Bronchial epithelial cell (primary cell): Measurements from ENCODE around the gene IFNG. TPM values are rescaled to one million over a fixed set of nuclear protein-coding genes. Genes with fewer than 3 reads are reported as not detected.

Source experiments
- DNase-seq: peaks from one replicate; pipeline ENCODE4 v3.0.0-alpha.2; 2010; ENCODE audit warnings: low read depth
- FAIRE-seq: peaks from 2 replicates; lab custom pipeline; 2011; peaks lifted over from hg19 to GRCh38; lab: Jason Lieb, UNC
- H3K27me3 ChIP-seq: 2 replicates; pipeline ENCODE4 v1.5.1; 2011; ENCODE audit warnings: low read length; ENCODE audit not compliant: control insufficient read depth, insufficient read depth
- H3K36me3 ChIP-seq: 2 replicates; pipeline ENCODE4 v1.5.1; 2011; ENCODE audit warnings: low read length; ENCODE audit not compliant: control insufficient read depth, insufficient read depth
- H3K4me3 ChIP-seq: 2 replicates; pipeline ENCODE4 v1.5.1; 2011; ENCODE audit warnings: mild to moderate bottlenecking, low read depth, low read length, control low read depth
- total RNA-seq: library from RNA; depleted of rRNA; stranded (reverse); fragments of >200 nt; gene quantifications from 2 replicates; pipeline ENCODE4 v1.2.1, GENCODE V29; 2014
- TF ChIP-seq, protein P1 (sequence below): IDR thresholded peaks from 2 replicates; pipeline ENCODE4 v1.5.1; 2011; ENCODE audit warnings: mild to moderate bottlenecking, moderate library complexity, low read length, control low read depth, inconsistent platforms; ENCODE audit not compliant: insufficient read depth, severe bottlenecking

Gene IFNG
- total RNA-seq, 1 donor from 2014 or later: not detected

DNA sequence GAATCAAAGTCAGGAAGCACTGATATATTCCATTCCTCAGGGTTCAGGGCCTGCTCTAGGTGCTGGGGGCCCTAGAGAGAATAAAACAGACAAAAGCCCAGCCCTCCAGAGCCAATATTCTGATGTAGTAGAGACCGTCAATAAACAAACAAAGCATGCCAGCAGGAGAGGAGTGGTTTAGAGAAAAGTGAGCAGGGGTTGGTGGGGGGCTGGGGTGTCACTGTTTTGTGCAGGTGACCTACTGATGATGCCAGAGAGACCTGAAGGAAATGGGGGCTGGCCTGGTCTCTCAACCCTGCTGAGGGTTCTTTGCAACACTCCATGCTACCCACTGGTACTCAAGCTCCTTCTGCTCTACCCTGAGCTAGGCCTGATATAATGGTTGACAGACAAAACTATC lies 39.6 kb upstream of the IFNG start:
- peaks cover 4% of the 10 kb centered on the region for H3K27me3 ChIP-seq

DNA sequence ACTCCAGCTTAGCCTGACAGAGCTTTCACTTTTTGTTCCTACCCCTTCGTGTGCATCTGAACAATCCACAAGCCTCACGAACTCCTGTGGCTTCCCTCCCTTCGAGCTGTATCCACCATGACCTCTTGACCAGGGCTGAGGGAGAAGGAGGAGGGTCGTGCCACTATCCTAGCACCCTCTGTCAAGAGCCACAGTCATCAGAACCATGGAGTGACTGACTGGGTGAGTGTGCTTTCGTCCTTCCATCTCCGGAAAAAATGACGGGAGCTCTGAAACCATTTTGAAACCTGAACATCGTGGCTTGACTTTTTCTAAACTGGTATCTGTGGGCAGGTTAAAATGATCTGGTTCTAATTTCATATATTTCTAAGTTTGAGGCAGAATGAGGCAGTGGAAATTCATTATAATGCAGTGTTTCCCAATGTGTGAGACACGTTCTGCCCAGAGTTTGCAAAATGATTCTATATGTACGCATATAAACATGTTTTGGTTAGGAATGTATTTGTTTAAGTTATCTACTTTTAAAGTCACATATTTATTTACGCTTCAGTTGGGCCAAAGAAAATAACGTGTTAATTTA lies 39.1 kb upstream of the IFNG start:
- no peaks in the 10 kb centered on the region for H3K36me3 ChIP-seq
- H3K27me3 ChIP-seq: peaks cover 4% of the 10 kb centered on the region
- DNase-seq (no peak), FAIRE-seq (no peak)
- H3K4me3 ChIP-seq: no peak overlapping the region
- TF ChIP-seq, protein P1, sequence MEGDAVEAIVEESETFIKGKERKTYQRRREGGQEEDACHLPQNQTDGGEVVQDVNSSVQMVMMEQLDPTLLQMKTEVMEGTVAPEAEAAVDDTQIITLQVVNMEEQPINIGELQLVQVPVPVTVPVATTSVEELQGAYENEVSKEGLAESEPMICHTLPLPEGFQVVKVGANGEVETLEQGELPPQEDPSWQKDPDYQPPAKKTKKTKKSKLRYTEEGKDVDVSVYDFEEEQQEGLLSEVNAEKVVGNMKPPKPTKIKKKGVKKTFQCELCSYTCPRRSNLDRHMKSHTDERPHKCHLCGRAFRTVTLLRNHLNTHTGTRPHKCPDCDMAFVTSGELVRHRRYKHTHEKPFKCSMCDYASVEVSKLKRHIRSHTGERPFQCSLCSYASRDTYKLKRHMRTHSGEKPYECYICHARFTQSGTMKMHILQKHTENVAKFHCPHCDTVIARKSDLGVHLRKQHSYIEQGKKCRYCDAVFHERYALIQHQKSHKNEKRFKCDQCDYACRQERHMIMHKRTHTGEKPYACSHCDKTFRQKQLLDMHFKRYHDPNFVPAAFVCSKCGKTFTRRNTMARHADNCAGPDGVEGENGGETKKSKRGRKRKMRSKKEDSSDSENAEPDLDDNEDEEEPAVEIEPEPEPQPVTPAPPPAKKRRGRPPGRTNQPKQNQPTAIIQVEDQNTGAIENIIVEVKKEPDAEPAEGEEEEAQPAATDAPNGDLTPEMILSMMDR: no peak

More for the DNA sequence above, 39.6 kb upstream of the IFNG start:
- no peaks in the 10 kb centered on the region for H3K36me3 ChIP-seq
- no peak overlapping the region for H3K4me3 ChIP-seq
- no peak for DNase-seq
- FAIRE-seq: no peak
- TF ChIP-seq, protein P1: no peak

DNA sequence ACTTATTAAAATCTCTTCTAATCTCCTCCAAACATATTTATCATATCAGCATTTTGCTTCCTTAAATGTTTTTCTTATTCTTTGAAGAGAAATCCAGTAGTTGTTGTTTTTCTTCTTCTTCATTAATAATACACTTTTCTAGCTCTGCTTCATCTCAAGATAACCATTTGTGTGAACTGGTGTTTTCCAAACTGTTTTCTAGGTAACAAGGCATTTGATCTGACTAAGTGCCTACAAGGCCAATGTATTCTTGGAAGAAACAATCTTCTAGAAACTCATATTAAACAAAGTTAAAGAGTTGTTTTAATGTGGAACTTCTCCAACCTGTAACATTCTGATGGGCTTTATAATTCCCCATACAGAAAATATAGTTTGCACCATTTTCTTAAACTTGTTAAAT lies 30.8 kb upstream of the IFNG start:
- Histone ChIP-seq H3K36me3 (no peaks in the 10 kb centered on the region), H3K27me3 (peaks cover 7% of the 10 kb centered on the region), H3K4me3 (no peak overlapping the region)
- TF ChIP-seq, protein P1: no peak
- DNase-seq (no peak), FAIRE-seq (no peak)

DNA sequence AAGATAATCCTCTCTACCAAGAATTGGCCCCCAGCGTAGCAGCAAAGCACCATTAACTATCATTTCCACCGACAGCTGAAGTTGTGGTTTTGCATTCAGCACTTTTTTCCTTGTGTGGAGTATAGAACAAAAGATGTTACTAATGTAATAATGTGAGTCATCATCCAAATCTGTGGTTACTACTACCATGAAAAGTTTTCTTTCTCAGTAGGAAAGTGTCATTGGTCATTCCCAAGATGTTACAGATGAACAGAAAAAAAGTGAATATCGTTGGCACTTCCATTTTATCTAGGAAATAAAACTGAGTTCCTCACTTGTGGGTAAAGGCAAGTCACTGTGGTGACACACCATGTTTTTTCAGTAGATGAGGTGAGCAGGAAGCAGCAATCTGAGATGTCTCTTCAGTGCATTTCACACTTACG lies 30.3 kb upstream of the IFNG start:
- TF ChIP-seq, protein P1: no peak
- Histone ChIP-seq H3K36me3 (no peaks in the 10 kb centered on the region), H3K27me3 (peaks cover 7% of the 10 kb centered on the region), H3K4me3 (no peak overlapping the region)
- FAIRE-seq (no peak), DNase-seq (peak; percentile 83)

DNA sequence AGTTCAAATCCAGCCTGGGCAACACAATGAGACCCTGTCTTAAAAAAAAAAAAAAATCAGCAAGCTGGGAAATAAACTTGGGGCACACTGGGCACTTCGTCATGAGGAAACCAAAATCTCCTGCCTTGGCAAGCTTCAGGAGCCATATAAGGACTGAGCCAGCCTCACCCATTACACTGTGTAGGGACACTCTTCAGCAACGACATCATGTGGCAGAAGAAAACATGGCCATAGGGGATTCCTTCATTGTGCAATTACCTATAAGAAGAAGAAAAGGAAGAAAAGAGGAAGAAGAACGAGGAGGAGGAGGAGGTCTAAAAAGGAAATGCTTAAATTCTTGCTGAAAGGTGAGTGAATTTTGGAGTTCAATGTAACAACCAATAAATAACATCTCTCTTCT lies 26.1 kb upstream of the IFNG start:
- H3K4me3 ChIP-seq: no peak overlapping the region
- H3K36me3 ChIP-seq: no peaks in the 10 kb centered on the region
- no peak for DNase-seq
- FAIRE-seq: no peak
- TF ChIP-seq, protein P1: no peak
- H3K27me3 ChIP-seq: peaks cover 4% of the 10 kb centered on the region
